Activated gamma-delta T cell (primary cell): Measurements from ENCODE around the gene KMT2C.
A peak's percentile ranks its signal among the peaks of the same experiment; 100 is the strongest.
"Not testable (repeated sequence)": the region's sequence is repeated elsewhere in the genome, so short reads cannot be mapped to it uniquely, and the experiment has no call there.

ENCODE experiments used
- DNase-seq: peaks from one replicate; lab custom pipeline; 2025; lab: John Stamatoyannopoulos, UW

KMT2C gene

DNA sequence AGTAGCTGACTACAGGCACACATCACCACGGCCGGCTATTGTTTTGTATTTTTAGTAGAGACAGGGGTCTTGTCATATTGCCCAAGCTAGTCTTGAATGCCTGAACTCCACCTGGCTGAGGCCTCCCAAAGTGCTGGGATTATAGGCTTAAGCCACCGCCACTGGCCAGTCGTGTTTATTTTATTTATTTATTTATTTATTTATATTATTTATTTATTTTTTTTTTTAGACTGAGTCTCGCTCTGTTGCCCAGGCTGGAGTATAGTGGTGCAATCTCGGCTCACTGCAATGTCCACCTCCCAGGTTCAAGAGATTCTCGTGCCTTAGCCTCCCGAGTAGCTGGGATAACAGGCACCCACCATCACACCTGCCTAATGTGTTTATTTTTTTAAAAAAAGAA is 6.0 kb upstream of the KMT2C start:
- DNase-seq = not testable (repeated sequence)

- DNase-seq = not testable (repeated sequence)
Observed at GRCh38 chr7:152441168-152441567, 5.4 kb upstream of the KMT2C start.

GRCh38 chr7:152438017-152438416 is 2.2 kb upstream of the KMT2C start:
- not testable (repeated sequence) for DNase-seq

GRCh38 chr7:152436931-152437575 is 1.2 kb upstream of the KMT2C start:
- DNase-seq = not testable (repeated sequence)

DNA sequence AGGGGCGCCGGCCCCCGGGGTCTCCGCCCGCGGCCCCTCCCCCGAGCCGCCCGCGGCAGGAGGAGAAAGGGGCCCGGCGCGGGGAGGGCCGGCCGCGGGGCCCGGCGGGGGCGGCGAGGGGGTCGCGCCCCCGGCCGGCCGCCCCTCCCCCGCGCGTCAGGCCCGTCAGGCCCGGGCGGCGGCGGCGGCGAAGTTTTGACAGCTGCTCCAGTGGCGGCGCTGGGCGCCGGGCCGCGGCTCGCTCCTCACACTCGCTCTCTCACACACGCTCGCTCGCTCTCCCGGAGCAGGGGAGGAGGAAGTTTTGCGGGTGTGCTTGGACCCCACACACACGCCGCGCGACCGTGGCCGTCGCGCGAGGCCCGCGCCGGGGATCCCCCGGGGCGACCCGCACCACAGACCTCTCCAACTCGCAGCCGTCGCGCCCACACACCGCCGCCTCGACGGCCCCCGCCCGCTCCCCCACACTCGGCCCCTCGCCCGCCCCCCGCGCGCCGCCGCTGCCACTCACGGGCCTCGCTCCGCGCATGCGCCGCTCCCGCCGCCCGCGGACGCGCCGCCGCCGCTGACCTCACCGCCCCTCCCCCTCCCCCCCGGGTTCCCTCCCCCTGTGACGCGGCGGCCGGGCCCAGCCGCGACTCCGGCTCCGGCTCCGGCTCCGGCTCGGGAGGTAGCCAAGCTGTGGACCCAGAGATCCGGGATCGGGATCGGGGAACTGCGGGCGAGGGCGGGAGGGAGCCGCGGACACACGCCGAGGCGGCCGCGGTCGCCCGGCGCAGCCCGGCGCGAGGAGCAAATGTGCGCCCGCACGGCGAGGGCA is 518 bp upstream of the KMT2C start:
- peak; percentile 94 for DNase-seq

- DNase-seq = peak; percentile 20
Observed at GRCh38 chr7:152434511-152435383, 1.1 kb downstream of the KMT2C start.

DNA sequence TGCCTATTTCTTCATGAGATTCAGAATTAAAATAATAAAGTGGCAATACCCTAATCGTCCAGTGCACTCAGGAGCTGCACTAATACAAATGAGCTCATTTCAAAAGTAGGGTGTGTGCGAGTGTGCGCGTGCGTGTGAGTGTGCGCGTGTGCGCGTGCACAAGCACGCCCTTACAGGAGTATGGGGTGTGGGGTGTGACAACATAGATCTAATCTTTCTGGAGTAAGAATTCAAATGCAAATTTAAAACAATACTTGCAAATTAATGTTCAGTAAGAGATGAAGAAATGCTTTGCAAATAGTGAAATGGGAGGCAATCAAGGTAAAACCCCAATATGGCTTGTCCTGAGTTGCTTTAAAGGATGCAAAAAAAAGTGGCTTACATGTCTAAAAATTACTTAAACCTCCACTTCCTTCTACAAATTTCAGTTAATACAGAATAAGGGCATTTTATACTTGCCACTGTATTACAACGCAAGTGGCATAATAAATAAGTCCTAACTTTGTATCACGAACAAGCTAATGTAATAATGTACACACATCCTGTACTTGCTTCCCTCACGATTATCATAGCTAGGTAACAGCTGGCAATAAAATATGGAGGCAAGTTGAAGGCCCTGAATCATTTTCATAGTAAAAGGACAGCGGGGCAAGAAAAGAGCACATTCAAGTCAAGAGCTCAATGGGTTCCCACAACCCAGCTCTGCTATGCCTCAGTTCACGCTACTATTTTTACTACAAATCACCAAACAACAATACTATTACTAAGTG is 1.9 kb downstream of the KMT2C start:
- not testable (repeated sequence) for DNase-seq

DNA sequence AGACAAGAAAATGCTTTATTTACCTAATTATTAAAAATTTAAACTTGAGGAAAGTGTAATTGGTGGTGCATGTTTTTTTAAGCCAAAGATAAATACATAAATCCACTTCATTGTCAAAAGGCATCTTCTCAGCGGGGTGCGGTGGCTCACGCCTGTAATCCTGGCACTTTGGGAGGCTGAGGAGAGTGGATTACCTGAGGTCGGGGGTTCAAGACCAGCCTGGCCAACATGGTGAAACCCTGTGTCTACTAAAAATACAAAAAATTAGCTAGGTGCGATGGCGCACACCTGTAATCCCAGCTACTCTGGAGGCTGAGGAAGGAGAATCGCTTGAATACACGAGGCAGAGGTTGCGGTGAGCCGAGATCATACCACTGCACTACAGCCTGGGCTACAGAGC is 3.1 kb downstream of the KMT2C start:
- not testable (repeated sequence) for DNase-seq

DNA sequence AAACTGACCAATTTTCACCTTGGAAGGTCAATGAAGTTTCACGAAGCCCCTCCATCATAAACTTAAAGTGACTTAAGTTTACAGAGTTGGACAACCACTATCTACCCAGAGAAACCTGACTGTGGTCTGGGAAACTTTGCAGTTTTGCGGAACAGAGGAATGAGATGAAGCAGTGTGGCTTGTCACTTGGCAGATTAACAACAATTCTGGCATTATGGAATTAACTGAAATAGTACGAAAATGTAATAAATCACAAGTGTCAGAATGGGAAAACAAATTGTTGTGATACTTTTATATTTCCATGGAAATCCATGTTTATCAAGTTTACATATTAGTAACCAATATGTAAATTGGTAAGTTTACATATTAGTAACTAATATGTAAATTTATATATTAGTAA is 4.9 kb downstream of the KMT2C start:
- DNase-seq = no peak

DNA sequence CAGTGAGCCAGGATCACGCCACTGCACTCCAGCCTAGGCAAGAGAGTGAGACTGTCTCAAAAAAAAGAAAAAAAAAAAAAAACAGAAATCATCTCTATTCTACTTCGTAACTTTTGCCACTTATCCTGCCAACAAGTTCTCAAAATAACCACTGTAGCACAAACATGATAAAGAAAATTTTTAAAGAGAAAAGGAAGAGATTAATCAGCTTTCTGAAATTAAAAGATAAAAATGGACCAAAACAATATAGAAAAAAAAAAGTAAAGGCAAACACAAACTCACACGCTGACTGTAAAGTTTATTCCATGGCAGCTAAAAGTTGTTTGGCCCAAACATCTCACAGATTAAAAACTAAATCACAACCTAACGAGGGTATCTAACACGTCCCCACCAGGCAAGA is 5.7 kb downstream of the KMT2C start:
- DNase-seq = not testable (repeated sequence)

DNA sequence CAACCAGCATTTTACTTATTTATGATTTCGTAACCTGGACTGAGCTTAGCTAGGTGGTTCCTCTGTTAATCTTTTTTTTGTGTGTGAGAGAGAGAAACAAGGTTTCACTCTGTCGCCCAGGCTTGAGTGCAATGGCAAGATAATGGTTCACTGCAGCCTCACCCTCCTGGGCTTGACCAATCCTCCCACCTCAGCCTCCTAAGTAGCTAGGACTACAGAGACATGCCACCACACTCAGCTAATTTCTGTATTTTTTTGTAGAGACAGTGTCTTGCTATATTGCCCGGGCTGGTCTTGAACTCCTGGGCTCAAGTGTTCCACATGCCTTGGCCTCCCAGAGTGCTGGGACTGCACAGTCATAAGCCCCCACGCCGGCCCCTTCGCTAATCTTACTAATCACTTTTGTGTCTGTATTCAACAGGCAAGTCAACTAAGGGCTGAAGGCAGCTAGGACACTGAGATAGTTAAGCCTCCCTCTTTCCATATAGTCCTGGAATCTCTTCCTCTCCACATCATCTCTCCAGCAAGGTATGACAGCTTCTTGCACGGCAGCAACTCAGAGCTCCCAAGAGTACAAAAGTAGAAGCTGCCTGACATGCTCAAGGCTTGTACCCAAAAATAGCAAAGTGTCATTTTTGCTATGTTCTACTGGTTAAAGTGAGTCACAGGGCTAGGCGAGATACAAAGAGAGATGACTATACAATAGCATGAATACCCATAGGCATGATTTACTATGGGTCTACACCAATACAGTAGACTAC is 11.3 kb downstream of the KMT2C start:
- no peak for DNase-seq

DNA sequence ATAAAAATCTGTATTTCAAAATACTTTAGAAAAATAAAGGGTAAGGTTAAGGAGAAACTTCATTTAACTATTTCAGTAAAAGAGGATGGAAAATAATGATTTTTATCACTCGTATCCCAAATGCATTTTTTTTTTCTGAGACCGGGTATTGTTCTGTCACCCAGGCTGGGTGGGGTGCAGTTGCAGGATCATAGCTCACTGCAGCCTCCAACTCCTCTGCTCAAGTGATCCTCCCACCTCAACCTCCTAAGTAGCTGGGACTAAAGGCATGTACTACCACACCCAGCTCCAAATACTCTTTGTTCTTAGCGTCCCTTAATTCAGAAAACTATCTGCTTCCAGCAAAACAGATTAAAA is 11.8 kb downstream of the KMT2C start:
- DNase-seq = no peak

DNA sequence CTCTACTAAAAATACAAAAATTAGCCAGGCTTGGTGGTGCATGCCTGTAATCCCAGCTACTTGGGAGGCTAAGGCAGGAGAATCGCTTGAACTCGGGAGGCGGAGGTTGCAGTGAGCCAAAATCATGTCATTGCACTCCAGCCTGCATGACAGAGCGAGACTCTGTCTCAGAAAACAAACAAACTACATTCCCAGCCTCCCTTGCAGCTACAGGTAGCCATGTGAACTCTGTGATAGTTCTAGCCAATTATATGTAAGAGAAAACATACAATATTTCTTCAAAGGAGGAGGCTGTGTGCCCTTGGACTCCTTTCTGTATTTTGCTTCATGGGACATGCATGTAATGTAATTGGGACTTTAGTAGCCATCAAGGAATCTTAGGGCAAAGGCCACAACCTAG is 12.6 kb downstream of the KMT2C start:
- DNase-seq = not testable (repeated sequence)

DNA sequence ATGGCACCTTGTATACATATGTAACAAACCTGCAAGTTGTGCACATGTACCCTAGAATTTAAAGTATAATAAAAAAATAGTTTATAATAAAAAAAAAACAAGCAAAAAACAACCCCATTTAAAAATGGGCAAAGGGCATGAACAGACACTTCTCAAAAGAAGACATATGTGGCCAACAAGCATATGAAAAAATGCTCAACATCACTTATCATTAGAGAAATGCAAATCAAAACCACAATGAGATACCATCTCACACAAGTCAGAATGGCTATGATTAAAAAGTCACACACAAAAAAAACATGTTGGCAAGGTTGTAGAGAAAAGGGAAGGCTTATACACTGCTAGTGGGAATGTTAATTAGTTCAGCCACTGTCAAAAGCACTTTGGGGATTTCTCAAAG is 14.9 kb downstream of the KMT2C start:
- not testable (repeated sequence) for DNase-seq

DNA sequence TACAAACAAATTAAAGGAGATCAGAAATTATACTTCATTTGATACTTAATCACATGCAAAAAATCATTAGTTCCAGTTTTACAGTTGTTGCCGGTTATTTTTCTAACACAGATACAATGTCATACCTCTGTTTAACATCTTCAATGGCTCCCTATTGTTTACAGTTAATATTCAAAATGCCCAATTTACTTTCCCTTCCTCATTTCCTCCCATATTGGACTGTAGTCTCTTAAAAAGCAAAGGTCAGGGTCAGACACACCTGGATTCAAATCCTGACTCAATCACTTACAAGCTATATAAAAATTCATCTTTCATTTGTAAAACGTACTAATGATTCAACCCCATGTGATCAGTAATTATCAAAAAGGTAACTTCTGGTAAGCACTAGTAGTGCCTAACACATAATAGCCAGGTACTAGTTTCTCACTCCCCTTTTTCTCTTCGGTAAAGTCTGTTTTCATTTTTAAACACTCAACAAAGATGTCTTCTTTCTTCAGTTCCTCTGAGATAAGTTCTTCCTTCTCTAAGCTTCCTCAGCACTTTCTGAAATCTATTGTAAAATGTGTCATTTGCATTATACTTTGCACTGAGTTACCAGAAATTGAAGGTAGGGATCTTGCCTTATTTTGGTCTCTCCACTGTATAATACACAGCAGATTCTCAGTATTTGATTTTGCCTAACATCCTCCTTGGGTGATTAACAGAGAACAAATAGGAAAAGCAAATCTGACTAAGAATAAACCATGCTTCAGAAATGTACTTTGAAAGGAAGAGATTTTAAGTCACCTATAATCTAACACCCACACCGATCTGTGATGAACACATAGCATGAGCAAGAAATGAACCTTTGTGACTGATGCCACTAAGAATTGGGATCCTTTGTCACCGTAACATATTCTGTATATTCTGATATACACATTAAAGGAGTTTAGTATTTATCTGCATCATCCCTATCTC is 16.1 kb downstream of the KMT2C start:
- no peak for DNase-seq

DNA sequence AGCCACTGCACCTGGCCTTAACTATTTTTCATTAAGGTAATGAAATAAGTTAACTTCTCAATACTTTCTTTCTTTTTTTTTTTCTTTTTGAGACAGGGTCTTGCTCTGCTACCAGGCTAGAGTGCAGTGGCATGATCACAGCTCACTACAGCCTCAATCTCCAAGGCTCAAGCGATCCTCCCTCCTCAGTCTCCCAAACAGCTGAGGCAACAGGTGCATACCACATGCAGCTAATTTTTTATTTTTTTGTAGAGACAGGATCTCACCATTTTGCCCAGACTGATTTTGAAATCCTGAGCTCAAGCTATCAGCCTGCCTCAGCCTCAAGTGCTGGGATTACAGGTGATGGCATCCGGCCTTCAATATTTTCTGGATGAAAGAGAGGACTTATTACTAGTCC is 21.0 kb downstream of the KMT2C start:
- DNase-seq = no peak

- DNase-seq = no peak
Observed at GRCh38 chr7:152411389-152411788, 24.4 kb downstream of the KMT2C start.

- no peak for DNase-seq
Observed at GRCh38 chr7:152406491-152406890, 29.3 kb downstream of the KMT2C start.

GRCh38 chr7:152406030-152406429 is 29.8 kb downstream of the KMT2C start:
- not testable (repeated sequence) for DNase-seq

- no peak for DNase-seq
Observed at GRCh38 chr7:152403726-152404125, 32.1 kb downstream of the KMT2C start.
